Astrocyte (in vitro differentiated cells and primary cell): ENCODE measurements around the gene TRIM4. TPM values are rescaled to one million over a fixed set of nuclear protein-coding genes. Genes with fewer than 3 reads are reported as not detected.

Source experiments
- DNase-seq: peaks from one replicate; pipeline ENCODE4 v3.0.0-alpha.2; 2010; ENCODE audit warnings: low read depth
- FAIRE-seq: peaks from 2 replicates; lab custom pipeline; 2011; peaks lifted over from hg19 to GRCh38; lab: Jason Lieb, UNC
- H2AFZ ChIP-seq: 2 replicates; pipeline ENCODE4 v1.6.0; 2012; ENCODE audit warnings: low read depth, low read length, inconsistent platforms
- H3K27ac ChIP-seq: 2 replicates; pipeline ENCODE4 v1.5.1; 2011; ENCODE audit warnings: low read depth, low read length, inconsistent platforms
- H3K27me3 ChIP-seq: 2 replicates; pipeline ENCODE4 v1.6.0; 2011; ENCODE audit warnings: low read length, inconsistent platforms; ENCODE audit not compliant: insufficient read depth
- H3K36me3 ChIP-seq: 2 replicates; pipeline ENCODE4 v1.5.1; 2011; ENCODE audit warnings: low read length, inconsistent platforms; ENCODE audit not compliant: insufficient read depth
- H3K4me1 ChIP-seq: 2 replicates; pipeline ENCODE4 v1.5.1; 2011; ENCODE audit warnings: low read length, inconsistent platforms; ENCODE audit not compliant: insufficient read depth
- H3K4me2 ChIP-seq: 2 replicates; pipeline ENCODE4 v1.6.0; 2012; ENCODE audit warnings: low read length, inconsistent platforms
- H3K4me3 ChIP-seq: 2 replicates; pipeline ENCODE4 v1.5.1; 2011; ENCODE audit warnings: low read depth, mild to moderate bottlenecking, low read length, inconsistent platforms; ENCODE audit not compliant: insufficient read depth
- H3K79me2 ChIP-seq: 2 replicates; pipeline ENCODE4 v1.6.0; 2012; ENCODE audit warnings: mild to moderate bottlenecking, low read length, inconsistent platforms; ENCODE audit not compliant: insufficient read depth
- H3K9ac ChIP-seq: 2 replicates; pipeline ENCODE4 v1.6.0; 2012; ENCODE audit warnings: mild to moderate bottlenecking, low read length, inconsistent platforms
- H3K9me3 ChIP-seq: 2 replicates; pipeline ENCODE4 v1.5.1; 2012; ENCODE audit warnings: low read depth, mild to moderate bottlenecking, low read length, inconsistent platforms; ENCODE audit not compliant: insufficient read depth
- H4K20me1 ChIP-seq: 2 replicates; pipeline ENCODE4 v1.6.0; 2012; ENCODE audit warnings: low read length, inconsistent platforms; ENCODE audit not compliant: insufficient read depth
- H3K27ac Mint-ChIP-seq: one replicate; pipeline ENCODE4 v1.8.0; 2021; ENCODE audit warnings: mild to moderate bottlenecking, mixed read lengths; ENCODE audit not compliant: unreplicated experiment
- H3K27me3 Mint-ChIP-seq: one replicate; pipeline ENCODE4 v1.8.0; 2021; ENCODE audit warnings: low read depth, mixed read lengths; ENCODE audit not compliant: unreplicated experiment
- H3K36me3 Mint-ChIP-seq: one replicate; pipeline ENCODE4 v1.8.0; 2021; ENCODE audit warnings: low read depth, mixed read lengths; ENCODE audit not compliant: unreplicated experiment
- H3K4me1 Mint-ChIP-seq: one replicate; pipeline ENCODE4 v1.8.0; 2021; ENCODE audit warnings: low read depth, mixed read lengths; ENCODE audit not compliant: unreplicated experiment
- H3K4me3 Mint-ChIP-seq: one replicate; pipeline ENCODE4 v1.8.0; 2021; ENCODE audit warnings: mild to moderate bottlenecking, moderate library complexity, mixed read lengths; ENCODE audit not compliant: unreplicated experiment
- H3K9me3 Mint-ChIP-seq: one replicate; pipeline ENCODE4 v1.8.0; 2021; ENCODE audit warnings: mild to moderate bottlenecking, mixed read lengths; ENCODE audit not compliant: unreplicated experiment
- CTCF ChIP-seq: IDR thresholded peaks from 2 replicates; pipeline ENCODE4 v1.5.1; 2011; ENCODE audit warnings: low read depth, mild to moderate bottlenecking, inconsistent platforms, low read length, moderate library complexity; ENCODE audit not compliant: insufficient read depth
- EZH2 ChIP-seq: IDR thresholded peaks from 2 replicates; pipeline ENCODE4 v1.6.1; 2012; ENCODE audit warnings: mild to moderate bottlenecking, low read length, inconsistent platforms; ENCODE audit not compliant: insufficient read depth
- total RNA-seq: library from RNA; stranded (reverse); gene quantifications from 2 replicates; pipeline ENCODE4 v1.2.1, GENCODE V29; 2021

Gene TRIM4
- total RNA-seq, 1 donor from 2014 or later: 4.6 TPM

DNA sequence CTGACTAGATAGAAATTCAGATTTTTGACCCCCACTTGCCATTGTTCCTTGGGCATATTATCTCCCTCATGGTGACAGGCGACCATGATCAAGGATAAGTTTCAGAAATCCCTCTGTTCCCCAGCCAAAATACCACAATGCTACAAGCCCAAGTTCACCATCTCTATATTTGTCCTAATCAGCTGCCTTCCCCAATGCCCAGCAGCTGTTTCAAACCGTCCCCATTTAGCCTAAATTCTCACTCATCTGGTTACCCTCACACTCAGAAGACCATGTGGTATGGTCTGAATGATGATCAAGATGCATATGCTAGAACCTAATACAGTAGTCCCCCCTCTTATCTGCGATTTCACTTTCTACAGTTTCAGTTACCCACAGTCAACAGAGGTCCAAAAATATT is 11.0 kb upstream of the TRIM4 start:
- no peak for TF ChIP-seq EZH2
- TF ChIP-seq CTCF: no peak
- H3K36me3 Mint-ChIP-seq: peaks cover 2% of the 10 kb centered on the region
- H3K27ac Mint-ChIP-seq: no peak overlapping the region
- peaks cover 2% of the 10 kb centered on the region for H3K4me1 Mint-ChIP-seq
- H3K4me3 ChIP-seq: no peak overlapping the region
- H3K27me3 Mint-ChIP-seq: peaks cover 29% of the 10 kb centered on the region
- no peak overlapping the region for H3K4me3 Mint-ChIP-seq
- H3K9me3 ChIP-seq: no peaks in the 10 kb centered on the region
- no peaks in the 10 kb centered on the region for H3K79me2 ChIP-seq
- H3K9ac ChIP-seq: no peak overlapping the region
- no peak overlapping the region for H3K27ac ChIP-seq
- H3K9me3 Mint-ChIP-seq: no peaks in the 10 kb centered on the region
- no peak for FAIRE-seq
- no peak for DNase-seq
- no peak overlapping the region for H2AFZ ChIP-seq
- no peaks in the 10 kb centered on the region for H3K4me1 ChIP-seq
- H3K36me3 ChIP-seq: no peaks in the 10 kb centered on the region
- no peak overlapping the region for H3K4me2 ChIP-seq
- no peaks in the 10 kb centered on the region for H4K20me1 ChIP-seq
- peaks cover 14% of the 10 kb centered on the region for H3K27me3 ChIP-seq

GRCh38 chr7:99929730-99930053 is 10.4 kb upstream of the TRIM4 start:
- Histone ChIP-seq H4K20me1 (no peaks in the 10 kb centered on the region), H3K27ac (no peak overlapping the region), H3K9ac (no peak overlapping the region), H3K4me3 (peak overlapping the region; percentile 43), H3K4me1 (no peaks in the 10 kb centered on the region), H3K79me2 (no peaks in the 10 kb centered on the region), H3K36me3 (no peaks in the 10 kb centered on the region), H2AFZ (peak overlapping the region; percentile 61), H3K9me3 (no peaks in the 10 kb centered on the region), H3K4me2 (peak overlapping the region; percentile 80), H3K27me3 (peaks cover 14% of the 10 kb centered on the region)
- DNase-seq (no peak), FAIRE-seq (no peak)
- H3K27ac Mint-ChIP-seq: no peak overlapping the region
- H3K9me3 Mint-ChIP-seq: no peaks in the 10 kb centered on the region
- peaks cover 26% of the 10 kb centered on the region for H3K27me3 Mint-ChIP-seq
- peaks cover 2% of the 10 kb centered on the region for H3K4me1 Mint-ChIP-seq
- no peaks in the 10 kb centered on the region for H3K36me3 Mint-ChIP-seq
- no peak for TF ChIP-seq EZH2
- no peak for TF ChIP-seq CTCF
- H3K4me3 Mint-ChIP-seq: no peak overlapping the region

DNA sequence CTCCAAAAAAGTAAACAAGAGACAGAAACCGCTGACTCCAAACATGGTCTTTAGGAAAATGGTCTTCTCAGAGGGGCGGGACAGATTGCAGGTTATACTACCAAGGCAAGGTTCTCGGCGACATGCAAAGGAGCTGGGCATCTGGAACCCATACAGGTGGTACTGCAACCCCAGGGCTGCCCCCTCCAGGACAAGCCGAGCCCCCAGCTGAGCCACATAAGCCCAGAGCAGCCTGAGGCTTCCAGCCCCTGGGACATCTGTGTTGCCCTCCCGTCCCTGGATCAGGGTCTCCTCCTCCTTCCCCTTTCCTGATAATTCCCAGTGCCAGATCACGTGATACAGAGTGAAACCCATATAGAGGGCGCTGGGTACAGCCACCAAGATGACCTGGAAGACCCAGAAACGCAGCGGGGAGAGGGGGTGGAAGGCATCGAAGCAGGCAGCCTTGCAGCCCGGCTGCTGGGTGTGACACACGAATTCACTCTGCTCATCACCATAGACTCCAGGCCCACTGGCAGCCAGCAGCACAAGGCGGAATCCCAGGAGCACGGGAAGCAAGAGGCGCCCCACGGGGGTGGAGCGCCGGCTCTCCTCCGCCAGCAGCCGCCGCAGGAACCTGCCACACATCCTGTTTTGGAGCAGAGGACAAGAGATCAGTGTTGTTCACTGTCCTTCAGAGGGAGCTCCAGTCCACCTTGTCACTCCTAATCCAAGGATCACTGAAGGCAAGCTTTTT is 9.8 kb upstream of the TRIM4 start, which contains the start of gene GJC3:
TSS of gene GJC3 (minus strand) at position 627 of the 736 bp plus-strand sequence. CDS start at position 627, 0 bp downstream.
- H3K27me3 Mint-ChIP-seq: peaks cover 26% of the 10 kb centered on the region
- Histone ChIP-seq H4K20me1 (no peaks in the 10 kb centered on the region), H3K27me3 (peaks cover 14% of the 10 kb centered on the region), H3K9me3 (no peaks in the 10 kb centered on the region), H2AFZ (peak within 1 kb of the TSS; percentile 61), H3K4me2 (peak within 1 kb of the TSS; percentile 80), H3K4me1 (no peaks in the 10 kb centered on the region), H3K27ac (no peak within 1 kb of the TSS), H3K4me3 (peak within 1 kb of the TSS; percentile 43), H3K36me3 (no peaks in the 10 kb centered on the region), H3K9ac (no peak within 1 kb of the TSS), H3K79me2 (no peaks in the 10 kb centered on the region)
- no peak within 1 kb of the TSS for H3K4me3 Mint-ChIP-seq
- no peaks in the 10 kb centered on the region for H3K9me3 Mint-ChIP-seq
- peaks cover 2% of the 10 kb centered on the region for H3K4me1 Mint-ChIP-seq
- H3K36me3 Mint-ChIP-seq: no peaks in the 10 kb centered on the region
- peak; percentile 23 for DNase-seq
- H3K27ac Mint-ChIP-seq: no peak within 1 kb of the TSS
- TF ChIP-seq CTCF: peak; percentile 13
- TF ChIP-seq EZH2: no peak
- no peak for FAIRE-seq
